ENCODE results near the gene VMAC. TPM values are rescaled to one million over a fixed set of nuclear protein-coding genes. Genes with fewer than 3 reads are reported as not detected.
A peak's percentile ranks its signal among the peaks of the same experiment; 100 is the strongest.

The VMAC gene
- total and polyA plus RNA-seq, 4 donors = 1.9 to 9.2 (median 5.4) TPM

GRCh38 chr19:5916181-5916708 is 11.6 kb downstream of the VMAC start:
- ATAC-seq (ENCODE audit: low FRiP score) (no peak), DNase-seq (peak; percentile 41 to 66)
- Histone ChIP-seq H3K27ac (ENCODE audit: low read depth in 1 of 2, low read length in 2 of 2) (no peak overlapping the region), H3K27me3 (ENCODE audit: control insufficient read depth in 1 of 2, insufficient read depth in 2 of 2, low read length in 1 of 2) (no peaks in the 10 kb centered on the region), H3K4me1 (ENCODE audit: control insufficient read depth in 1 of 2, insufficient read depth in 2 of 2, low read length in 2 of 2) (no peaks in the 10 kb centered on the region), H3K9me3 (ENCODE audit: control insufficient read depth, low read length) (no peaks in the 10 kb centered on the region), H3K36me3 (ENCODE audit: control insufficient read depth in 1 of 2, insufficient read depth in 2 of 2, low read length in 1 of 2) (peaks cover 0 to 6% of the 10 kb centered on the region in 2 donors), H3K4me3 (ENCODE audit: low read length in 2 of 2) (no peak overlapping the region)
- intact Hi-C loops (cut with DNase I) = no loop called here
- 45% methylated on average over 14 of the region's 14 CpGs for WGBS, 2 donors

GRCh38 chr19:5917431-5918107 is 12.9 kb downstream of the VMAC start:
- Histone ChIP-seq H3K9me3 (ENCODE audit: control insufficient read depth, low read length) (no peaks in the 10 kb centered on the region), H3K4me3 (ENCODE audit: low read length in 2 of 2) (no peak overlapping the region), H3K4me1 (ENCODE audit: control insufficient read depth in 1 of 2, insufficient read depth in 2 of 2, low read length in 2 of 2) (no peaks in the 10 kb centered on the region), H3K27ac (ENCODE audit: low read depth in 1 of 2, low read length in 2 of 2) (no peak overlapping the region), H3K27me3 (ENCODE audit: control insufficient read depth in 1 of 2, insufficient read depth in 2 of 2, low read length in 1 of 2) (no peaks in the 10 kb centered on the region), H3K36me3 (ENCODE audit: control insufficient read depth in 1 of 2, insufficient read depth in 2 of 2, low read length in 1 of 2) (peaks cover 0 to 6% of the 10 kb centered on the region in 2 donors)
- intact Hi-C loops (cut with DNase I) = no loop called here
- ATAC-seq (ENCODE audit: low FRiP score) (no peak), DNase-seq (peak in 1 of 2 donors; percentile 47)
- 90 to 92% methylated on average over 32 to 36 of the region's 36 CpGs for WGBS, 2 donors

- no peaks in the 10 kb centered on the region for H3K27me3 ChIP-seq (ENCODE audit: control insufficient read depth in 1 of 2, insufficient read depth in 2 of 2, low read length in 1 of 2)
- no peaks in the 10 kb centered on the region for H3K9me3 ChIP-seq (ENCODE audit: control insufficient read depth, low read length)
- intact Hi-C loops (cut with DNase I) = no loop called here
- no peak overlapping the region for H3K4me3 ChIP-seq (ENCODE audit: low read length in 2 of 2)
- 95 to 96% methylated on average over 20 of the region's 20 CpGs for WGBS, 2 donors
- H3K4me1 ChIP-seq (ENCODE audit: control insufficient read depth in 1 of 2, insufficient read depth in 2 of 2, low read length in 2 of 2) = no peaks in the 10 kb centered on the region
- ATAC-seq (ENCODE audit: low FRiP score) = no peak
- no peak overlapping the region for H3K27ac ChIP-seq (ENCODE audit: low read depth in 1 of 2, low read length in 2 of 2)
- peaks cover 0 to 6% of the 10 kb centered on the region in 2 donors for H3K36me3 ChIP-seq (ENCODE audit: control insufficient read depth in 1 of 2, insufficient read depth in 2 of 2, low read length in 1 of 2)
- peak in 1 of 2 donors; percentile 41 for DNase-seq
Measured at GRCh38 chr19:5918463-5919079, 13.9 kb downstream of the VMAC start.

GRCh38 chr19:5921516-5922160 is 17.0 kb downstream of the VMAC start:
- Histone ChIP-seq H3K27me3 (ENCODE audit: control insufficient read depth in 1 of 2, insufficient read depth in 2 of 2, low read length in 1 of 2) (no peaks in the 10 kb centered on the region), H3K9me3 (ENCODE audit: control insufficient read depth, low read length) (no peaks in the 10 kb centered on the region), H3K36me3 (ENCODE audit: control insufficient read depth in 1 of 2, insufficient read depth in 2 of 2, low read length in 1 of 2) (peaks cover 0 to 8% of the 10 kb centered on the region in 2 donors), H3K4me3 (ENCODE audit: low read length in 2 of 2) (no peak overlapping the region), H3K4me1 (ENCODE audit: control insufficient read depth in 1 of 2, insufficient read depth in 2 of 2, low read length in 2 of 2) (no peaks in the 10 kb centered on the region), H3K27ac (ENCODE audit: low read depth in 1 of 2, low read length in 2 of 2) (no peak overlapping the region)
- WGBS, 2 donors = 83 to 84% methylated on average over 21 of the region's 21 CpGs
- DNase-seq = no peak
- intact Hi-C loops (cut with DNase I) = no loop called here
- no peak for ATAC-seq (ENCODE audit: low FRiP score)

- Histone ChIP-seq H3K9me3 (ENCODE audit: control insufficient read depth, low read length) (no peaks in the 10 kb centered on the region), H3K27me3 (ENCODE audit: control insufficient read depth in 1 of 2, insufficient read depth in 2 of 2, low read length in 1 of 2) (no peaks in the 10 kb centered on the region), H3K4me3 (ENCODE audit: low read length in 2 of 2) (no peak overlapping the region), H3K27ac (ENCODE audit: low read depth in 1 of 2, low read length in 2 of 2) (no peak overlapping the region), H3K36me3 (ENCODE audit: control insufficient read depth in 1 of 2, insufficient read depth in 2 of 2, low read length in 1 of 2) (peaks cover 0 to 8% of the 10 kb centered on the region in 2 donors), H3K4me1 (ENCODE audit: control insufficient read depth in 1 of 2, insufficient read depth in 2 of 2, low read length in 2 of 2) (no peaks in the 10 kb centered on the region)
- DNase-seq (no peak), ATAC-seq (ENCODE audit: low FRiP score) (no peak)
- intact Hi-C loops (cut with DNase I) = no loop called here
- WGBS, 2 donors = 88 to 93% methylated on average over 12 of the region's 12 CpGs
Measured at GRCh38 chr19:5922161-5922545, 17.5 kb downstream of the VMAC start.

- 92 to 93% methylated on average over 15 to 16 of the region's 16 CpGs for WGBS, 2 donors
- H3K27ac ChIP-seq (ENCODE audit: low read depth in 1 of 2, low read length in 2 of 2) = no peak overlapping the region
- ATAC-seq (ENCODE audit: low FRiP score) = no peak
- peaks cover 0 to 4% of the 10 kb centered on the region in 2 donors for H3K36me3 ChIP-seq (ENCODE audit: control insufficient read depth in 1 of 2, insufficient read depth in 2 of 2, low read length in 1 of 2)
- H3K9me3 ChIP-seq (ENCODE audit: control insufficient read depth, low read length) = no peaks in the 10 kb centered on the region
- intact Hi-C loops (cut with DNase I) = no loop called here
- no peak for DNase-seq
- no peaks in the 10 kb centered on the region for H3K27me3 ChIP-seq (ENCODE audit: control insufficient read depth in 1 of 2, insufficient read depth in 2 of 2, low read length in 1 of 2)
- no peak overlapping the region for H3K4me3 ChIP-seq (ENCODE audit: low read length in 2 of 2)
- H3K4me1 ChIP-seq (ENCODE audit: control insufficient read depth in 1 of 2, insufficient read depth in 2 of 2, low read length in 2 of 2) = no peaks in the 10 kb centered on the region
Measured at GRCh38 chr19:5923356-5923755, 18.7 kb downstream of the VMAC start.

- ATAC-seq (ENCODE audit: low FRiP score) (no peak), DNase-seq (no peak)
- Histone ChIP-seq H3K4me1 (ENCODE audit: control insufficient read depth in 1 of 2, insufficient read depth in 2 of 2, low read length in 2 of 2) (no peaks in the 10 kb centered on the region), H3K27ac (ENCODE audit: low read depth in 1 of 2, low read length in 2 of 2) (no peak overlapping the region), H3K36me3 (ENCODE audit: control insufficient read depth in 1 of 2, insufficient read depth in 2 of 2, low read length in 1 of 2) (peaks cover 0 to 8% of the 10 kb centered on the region in 2 donors), H3K9me3 (ENCODE audit: control insufficient read depth, low read length) (no peaks in the 10 kb centered on the region), H3K27me3 (ENCODE audit: control insufficient read depth in 1 of 2, insufficient read depth in 2 of 2, low read length in 1 of 2) (no peaks in the 10 kb centered on the region), H3K4me3 (ENCODE audit: low read length in 2 of 2) (no peak overlapping the region)
- intact Hi-C loops (cut with DNase I) = no loop called here
- WGBS, 2 donors = 87 to 90% methylated on average over 18 of the region's 18 CpGs
Measured at GRCh38 chr19:5925830-5926427, 21.3 kb downstream of the VMAC start.

- no peaks in the 10 kb centered on the region for H3K27me3 ChIP-seq (ENCODE audit: control insufficient read depth in 1 of 2, insufficient read depth in 2 of 2, low read length in 1 of 2)
- peak overlapping the region in 1 of 2 donors; percentile 22 for H3K27ac ChIP-seq (ENCODE audit: low read depth in 1 of 2, low read length in 2 of 2)
- intact Hi-C loops (cut with DNase I) = no loop called here
- H3K4me1 ChIP-seq (ENCODE audit: control insufficient read depth in 1 of 2, insufficient read depth in 2 of 2, low read length in 2 of 2) = no peaks in the 10 kb centered on the region
- H3K36me3 ChIP-seq (ENCODE audit: control insufficient read depth in 1 of 2, insufficient read depth in 2 of 2, low read length in 1 of 2) = peaks cover 0 to 8% of the 10 kb centered on the region in 2 donors
- H3K4me3 ChIP-seq (ENCODE audit: low read length in 2 of 2) = no peak overlapping the region
- no peaks in the 10 kb centered on the region for H3K9me3 ChIP-seq (ENCODE audit: control insufficient read depth, low read length)
- WGBS, 2 donors = 37% methylated on average over 14 of the region's 14 CpGs
- peak; percentile 84 for ATAC-seq (ENCODE audit: low FRiP score)
- DNase-seq = peak in 1 of 2 donors; percentile 73
Measured at GRCh38 chr19:5926641-5927440, 22.2 kb downstream of the VMAC start.

All from aorta (tissue), 5 donors.